HepG2 (cell line): ENCODE data around the gene DHRS7. TPM values are rescaled to one million over a fixed set of nuclear protein-coding genes. Genes with fewer than 3 reads are reported as not detected.

Experiments
- ATF2 ChIP-seq: sonication (generic); formaldehyde crosslinking; IDR thresholded peaks from 2 replicates; pipeline ENCODE4 v1.4.0; 2020; ENCODE audit warnings: missing genetic modification reagents
- ATF7-NPFF ChIP-seq: sonication (generic); formaldehyde crosslinking; IDR thresholded peaks from 2 replicates; pipeline ENCODE4 v1.8.1; 2023; ENCODE audit warnings: mild to moderate bottlenecking, low read depth, missing genetic modification reagents, moderate library complexity
- CBX2 ChIP-seq, 2 experiments: fragments of 200-600 bp in 1 of 2; sonication (generic); formaldehyde crosslinking in 1 of 2; IDR thresholded peaks; 2 replicates each; pipeline versions ENCODE4 v1.7.0 to v1.8.1; 2018 to 2022; ENCODE audit warnings: low read depth in 2 of 2, low read length in 1 of 2, mild to moderate bottlenecking in 1 of 2, missing genetic modification reagents in 1 of 2
- DDIT3 ChIP-seq: sonication (generic); formaldehyde crosslinking; IDR thresholded peaks from 2 replicates; pipeline ENCODE4 v1.4.0; 2020; ENCODE audit warnings: mild to moderate bottlenecking, missing genetic modification reagents
- DPF2 ChIP-seq: sonication (generic); formaldehyde crosslinking; IDR thresholded peaks from 2 replicates; pipeline ENCODE4 v1.4.0; 2020; ENCODE audit warnings: mild to moderate bottlenecking, low read depth, missing genetic modification reagents, borderline replicate concordance
- DR1 ChIP-seq: sonication (generic); formaldehyde crosslinking; IDR thresholded peaks from 2 replicates; pipeline ENCODE4 v1.8.0; 2021; ENCODE audit warnings: mild to moderate bottlenecking, missing genetic modification reagents, inconsistent platforms
- ETV5 ChIP-seq: IDR thresholded peaks from 2 replicates; pipeline ENCODE4 v1.6.1; 2018; ENCODE audit warnings: missing biosample characterization, missing genetic modification reagents, inconsistent platforms, borderline replicate concordance
- GABPA ChIP-seq, 2 experiments: IDR thresholded peaks; 2 replicates each; pipeline ENCODE4 v1.6.1; 2011 to 2016; ENCODE audit warnings: low read depth in 2 of 2, low read length in 1 of 2, missing biosample characterization in 1 of 2, missing genetic modification characterization in 1 of 2
- GATA4 ChIP-seq: sonication (generic); IDR thresholded peaks from 2 replicates; pipeline ENCODE4 v1.6.1; 2016; ENCODE audit warnings: antibody characterized with exemption, low read depth, borderline replicate concordance
- HDAC2 ChIP-seq: sonication (generic); formaldehyde crosslinking; IDR thresholded peaks from 2 replicates; pipeline ENCODE4 v1.4.0; 2020; ENCODE audit warnings: missing genetic modification reagents
- HIVEP1 ChIP-seq: sonication (generic); formaldehyde crosslinking; IDR thresholded peaks from 2 replicates; pipeline ENCODE4 v1.4.0; 2020; ENCODE audit warnings: mild to moderate bottlenecking, missing genetic modification reagents
- JUNB ChIP-seq: sonication (generic); formaldehyde crosslinking; IDR thresholded peaks from 2 replicates; pipeline ENCODE4 v1.8.0; 2022; ENCODE audit warnings: missing genetic modification reagents, mild to moderate bottlenecking, borderline replicate concordance
- NR0B2 ChIP-seq: sonication (generic); formaldehyde crosslinking; IDR thresholded peaks from 2 replicates; pipeline ENCODE4 v1.4.0; 2020; ENCODE audit warnings: mild to moderate bottlenecking, missing genetic modification reagents
- PAF1 ChIP-seq: IDR thresholded peaks from 2 replicates; pipeline ENCODE4 v1.6.1; 2016; ENCODE audit warnings: missing genetic modification reagents, missing compliant biosample characterization
- POGZ ChIP-seq: sonication (generic); formaldehyde crosslinking; IDR thresholded peaks from 2 replicates; pipeline ENCODE4 v1.4.0; 2020; ENCODE audit warnings: mild to moderate bottlenecking, missing genetic modification reagents
- PPARG ChIP-seq: conservative IDR thresholded peaks from 2 replicates; pipeline ENCODE4 v1.6.1; 2016; ENCODE audit warnings: missing biosample characterization, missing genetic modification reagents
- PRPF4 ChIP-seq: fragments of 200-400 bp; formaldehyde crosslinking; IDR thresholded peaks from 2 replicates; pipeline ENCODE4 v1.6.1; 2016; ENCODE audit warnings: low read length, low read depth; ENCODE audit not compliant: poor library complexity, severe bottlenecking
- REPIN1 ChIP-seq: sonication (generic); formaldehyde crosslinking; IDR thresholded peaks from 2 replicates; pipeline ENCODE4 v1.8.0; 2022; ENCODE audit warnings: missing genetic modification reagents, low read depth, mild to moderate bottlenecking, borderline replicate concordance
- RORA ChIP-seq: sonication (generic); formaldehyde crosslinking; IDR thresholded peaks from 2 replicates; pipeline ENCODE4 v1.5.0; 2020; ENCODE audit warnings: mild to moderate bottlenecking, missing genetic modification reagents, moderate library complexity
- ZFP36 ChIP-seq: fragments of 150-350 bp; IDR thresholded peaks from 2 replicates; pipeline ENCODE4 v1.6.1; 2018; ENCODE audit warnings: borderline replicate concordance, low read length, low read depth; ENCODE audit not compliant: partially characterized antibody
- ZNF101 ChIP-seq: sonication (generic); formaldehyde crosslinking; IDR thresholded peaks from 2 replicates; pipeline ENCODE4 v1.4.0; 2020; ENCODE audit warnings: mild to moderate bottlenecking, low read depth, missing genetic modification reagents, borderline replicate concordance
- ZNF329 ChIP-seq: sonication (generic); formaldehyde crosslinking; IDR thresholded peaks from 2 replicates; pipeline ENCODE4 v1.9.0; 2021; ENCODE audit warnings: low read depth, mild to moderate bottlenecking, missing genetic modification reagents
- ZNF460 ChIP-seq: sonication (generic); formaldehyde crosslinking; IDR thresholded peaks from 2 replicates; pipeline ENCODE4 v1.5.1; 2020; ENCODE audit warnings: missing genetic modification reagents, mild to moderate bottlenecking, borderline replicate concordance
- ZNF547 ChIP-seq: sonication (generic); formaldehyde crosslinking; IDR thresholded peaks from 2 replicates; pipeline ENCODE4 v1.5.1; 2020; ENCODE audit warnings: mild to moderate bottlenecking, missing genetic modification reagents
- ZNF644 ChIP-seq: IDR thresholded peaks from 2 replicates; pipeline ENCODE4 v1.6.1; 2016; ENCODE audit warnings: low read depth
- ZNF784 ChIP-seq: sonication (generic); formaldehyde crosslinking; IDR thresholded peaks from 2 replicates; pipeline ENCODE4 v1.5.1; 2020; ENCODE audit warnings: missing genetic modification reagents, mild to moderate bottlenecking, borderline replicate concordance
- ZSCAN9 ChIP-seq: IDR thresholded peaks from 2 replicates; pipeline ENCODE4 v1.6.1; 2016; ENCODE audit warnings: borderline replicate concordance
- polyA plus RNA-seq, 8 experiments: library from polyadenylated mRNA; depleted of rRNA in 3 of 8; stranded (reverse) in 7 of 8; unstranded in 1 of 8; fragments of >200 nt; fragmentation: Illumina TruSeq in 4 of 8; extraction: Trizol in 4 of 8; gene quantifications; 2 replicates each; pipeline versions ENCODE4 v1.2.1 to v1.2.3, GENCODE V29; 2011 to 2016; ENCODE audit warnings: low read depth in 4 of 8, missing spikeins in 1 of 8, mixed read lengths in 1 of 8; ENCODE audit not compliant: insufficient read depth in 1 of 8
- total RNA-seq, 5 experiments: library from RNA; depleted of rRNA; stranded (reverse); fragments of >200 nt; fragmentation: Illumina TruSeq; extraction: Trizol; gene quantifications; 2 replicates each; pipeline ENCODE4 v1.2.3, GENCODE V29; 2016; ENCODE audit warnings: low read depth in 1 of 5

DHRS7 gene
- total and polyA plus RNA-seq, 2 of the 13 experiments (the other 11 are each of a cell fraction or from before 2014, with no cell fraction given), result 20.8 to 44.4 TPM

DNA sequence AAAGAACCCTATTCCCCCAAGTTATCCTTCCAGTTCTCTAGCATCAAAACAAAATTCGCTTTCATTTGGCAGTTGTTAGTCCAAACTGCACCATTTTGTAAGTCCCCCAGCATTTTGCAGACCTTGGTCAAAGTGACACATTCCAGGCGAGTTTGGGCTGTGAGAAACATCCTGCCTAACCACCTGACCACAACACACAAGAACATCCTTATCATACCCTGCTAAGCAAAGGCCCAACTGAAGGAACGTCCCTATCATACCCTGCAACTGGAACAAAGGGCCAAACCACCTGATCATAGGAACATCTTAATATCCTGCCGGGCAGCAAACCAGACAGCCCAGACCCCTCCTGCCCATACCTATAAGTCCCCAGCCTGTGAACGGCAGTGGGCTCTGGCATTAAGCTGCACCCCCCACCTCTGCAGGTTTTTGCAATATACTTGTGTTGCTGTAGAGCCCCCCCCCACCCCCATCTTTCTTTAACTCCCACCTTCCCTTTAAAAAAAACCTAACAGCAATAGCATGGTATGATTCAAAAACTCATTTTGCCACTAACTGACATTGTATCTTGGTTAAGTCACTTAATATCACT is 70.8 kb downstream of the DHRS7 start (continued):
- TF ChIP-seq ATF7-NPFF (CRISPR knock-in tag) (no peak), DDIT3 (CRISPR knock-in tag) (no peak), PPARG (CRISPR knock-in tag) (peak; percentile 27; the same call in 1 of the 2 replicates), ZNF547 (no peak), HDAC2 (CRISPR knock-in tag) (peak; percentile 77; the same call in 1 of the 2 replicates), ZSCAN9 (no peak), ZNF644 (CRISPR knock-in tag) (peak; percentile 80), GABPA (IDR thresholded peaks at IDR 0.05; ENCODE audit: low read depth, low read length) (no peak), GABPA (CRISPR knock-in tag; IDR thresholded peaks at IDR 0.05; ENCODE audit: low read depth) (no peak), ZNF101 (CRISPR knock-in tag) (no peak), ZNF329 (CRISPR knock-in tag) (no peak), PAF1 (CRISPR knock-in tag) (no peak), REPIN1 (CRISPR knock-in tag) (no peak), HIVEP1 (no peak), JUNB (CRISPR knock-in tag) (peak; percentile 79; the same call in 1 of the 2 replicates), ETV5 (CRISPR knock-in tag) (peak; percentile 94), ZNF460 (CRISPR knock-in tag) (no peak), CBX2 (IDR thresholded peaks at IDR 0.05; ENCODE audit: low read depth, low read length) (no peak), CBX2 (CRISPR knock-in tag; IDR thresholded peaks at IDR 0.05; ENCODE audit: low read depth) (no peak), NR0B2 (CRISPR knock-in tag) (no peak), PRPF4 (no peak), ZFP36 (no peak), GATA4 (no peak), ZNF784 (CRISPR knock-in tag) (no peak), ATF2 (CRISPR knock-in tag) (peak; percentile 70; the same call in 1 of the 2 replicates), RORA (CRISPR knock-in tag) (no peak), DR1 (CRISPR knock-in tag) (no peak), POGZ (peak; percentile 64), DPF2 (CRISPR knock-in tag) (0 out of 2 replicates have a peak, but pooled peaks have one; percentile 26)
